ENCODE results near the gene PARD6G. TPM values are rescaled to one million over a fixed set of nuclear protein-coding genes. Genes with fewer than 3 reads are reported as not detected.

Gene PARD6G
- total and polyA plus RNA-seq, 2 of the 8 experiments (the other 6 are each of a cell fraction or from before 2014, with no cell fraction given): 11.3 to 17.9 TPM

GRCh38 chr18:80239830-80240229 lies 7.5 kb downstream of the PARD6G start:
- H3K79me2 ChIP-seq (ENCODE audit: control insufficient read depth in 1 of 2, insufficient read depth in 2 of 2, low read length in 2 of 2): peaks cover 0 to 18% of the 10 kb centered on the region in 2 experiments; a peak in 2 of 4 replicates
- CTCF ChIA-PET (ENCODE audit: partially characterized antibody): interaction anchor here (0.6 to 7.5 kb wide), 18 partner anchors 10 to 213 kb away, joined by 3 to 70 read pairs (median 6); no protein-coding TSS in a partner anchor
- 82% methylated on average over 5 of the region's 5 CpGs; no CpG with 5 or more reads in 1 of the 2 experiments for WGBS, 2 experiments (ENCODE audit: extremely low coverage in 1 of 2, insufficient coverage in 1 of 2, insufficient read length in 1 of 2, insufficient replicate concordance in 2 of 2, low coverage in 1 of 2, low lambda C conversion rate in 2 of 2, missing lambda C conversion rate in 1 of 2)

More at GRCh38 chr18:80239830-80240229, 7.5 kb downstream of the PARD6G start:
- no peak overlapping the region for H4K8ac ChIP-seq (ENCODE audit: extremely low read depth, insufficient read depth, low read length)
- peaks cover 4% of the 10 kb centered on the region; the same call in 1 of the 2 replicates for H3K79me1 ChIP-seq (ENCODE audit: low read depth, low read length)
- H4K91ac ChIP-seq (replicated peaks; ENCODE audit: insufficient read length, low read length): no peak overlapping the region
- TF ChIP-seq MAX (IDR thresholded peaks at IDR 0.05) (peak; percentile 19; the same call in 1 of the 2 replicates), KDM1A (IDR thresholded peaks at IDR 0.05; ENCODE audit: borderline replicate concordance, low read length) (no peak)
- POLR2A ChIA-PET (ENCODE audit: partially characterized antibody): interaction anchor here (0.5 to 1.3 kb wide), 3 partner anchors 45 to 85 kb away, joined by 3 to 6 read pairs (median 3); no protein-coding TSS in a partner anchor
- H3K18ac ChIP-seq (ENCODE audit: extremely low read depth, low read length): no peak overlapping the region
- FAIRE-seq (no peak), DNase-seq (ENCODE audit: low read depth in 1 of 2, low spot score in 2 of 2) (no peak)
- peak overlapping the region; percentile 53; the same call in 1 of the 2 replicates for H2AK5ac ChIP-seq (ENCODE audit: low read depth, low read length)
- H3K4ac ChIP-seq (replicated peaks; ENCODE audit: insufficient read length, low read depth, low read length): no peak overlapping the region
- no peaks in the 10 kb centered on the region for H3K27me3 ChIP-seq (replicated peaks in 1 of 4; ENCODE audit: control insufficient read depth in 3 of 4, extremely low read depth in 1 of 4, insufficient read depth in 3 of 4, low read length in 3 of 4)
- H3K36me3 ChIP-seq (ENCODE audit: control insufficient read depth in 2 of 4, insufficient read depth in 4 of 4, low read length in 3 of 4): no peaks in the 10 kb centered on the region
- no peak overlapping the region for H3K4me2 ChIP-seq (ENCODE audit: insufficient read depth in 1 of 2, low read depth in 2 of 2, low read length in 2 of 2)
- H2BK120ac ChIP-seq (replicated peaks; ENCODE audit: low read depth, low read length): no peak overlapping the region
- no peak overlapping the region for H4K5ac ChIP-seq (ENCODE audit: insufficient read length, low read depth, low read length)
- no peaks in the 10 kb centered on the region for H3K9me3 ChIP-seq (ENCODE audit: insufficient read depth in 2 of 2, low read depth in 1 of 2, low read length in 1 of 2)
- no peak overlapping the region for H3K9ac ChIP-seq (replicated peaks in 1 of 4; ENCODE audit: extremely low read depth in 1 of 4, low read depth in 3 of 4, low read length in 3 of 4)
- no peak overlapping the region for H3K56ac ChIP-seq (replicated peaks; ENCODE audit: insufficient read length, low read depth, low read length)
- H2BK12ac ChIP-seq (ENCODE audit: low read depth, low read length): 0 out of 2 replicates have a peak overlapping the region, but pooled peaks have one; percentile 9
- H3K4me3 ChIP-seq (ENCODE audit: extremely low read depth in 1 of 4, insufficient read depth in 2 of 4, low read depth in 3 of 4, low read length in 4 of 4): no peak overlapping the region
- no peak overlapping the region for H2BK20ac ChIP-seq (ENCODE audit: low read length)
- no peak overlapping the region for H2AFZ ChIP-seq (ENCODE audit: low read length)
- peaks cover 0 to 4% (median 0%) of the 10 kb centered on the region in 4 experiments; a peak in 2 of 7 replicates for H3K4me1 ChIP-seq (replicated peaks in 1 of 4; ENCODE audit: control insufficient read depth in 3 of 4, insufficient read depth in 4 of 4, low read length in 3 of 4)
- H3K23ac ChIP-seq (ENCODE audit: insufficient read length): no peak overlapping the region
- H3K14ac ChIP-seq (ENCODE audit: insufficient read length): no peak overlapping the region
- no peak overlapping the region for H2BK15ac ChIP-seq (ENCODE audit: low read length)
- no peaks in the 10 kb centered on the region for H3K23me2 ChIP-seq (ENCODE audit: low read depth, low read length)
- no peak overlapping the region for H3K27ac ChIP-seq (ENCODE audit: low read depth, low read length)
- no peak overlapping the region for H2BK5ac ChIP-seq (ENCODE audit: low read depth, low read length)
- H4K20me1 ChIP-seq (replicated peaks in 1 of 2; ENCODE audit: control insufficient read depth in 1 of 2, insufficient read depth in 2 of 2, low read length in 2 of 2): peaks cover 9 to 16% of the 10 kb centered on the region in 2 experiments

Measured in H1 (cell line).